IMR-90 (cell line): Measurements from ENCODE around the gene OTOGL. TPM values are rescaled to one million over a fixed set of nuclear protein-coding genes. Genes with fewer than 3 reads are reported as not detected.
A peak's percentile ranks its signal among the peaks of the same experiment; 100 is the strongest.

Experiments used
- ATAC-seq: fragments of 200-7000 bp; cut with Tn5 transposase; 2 replicates; pipeline ENCODE4 v1.9.1; 2020; ENCODE audit warnings: low read depth, mild to moderate bottlenecking, moderate library complexity
- BruUV-seq: library from RNA; stranded (reverse); fragments of 400-500 nt; replicated peaks from 2 replicates; lab custom pipeline; 2021; lab: Mats Ljungman, UMichigan
- CTCF ChIA-PET: fragments of 300-600 bp; formaldehyde crosslinking; extraction: SDS; loops from one replicate; lab custom pipeline; 2021; ENCODE audit warnings: antibody characterized with exemption; lab: Yijun Ruan, JAX
- POLR2A ChIA-PET: fragments of 300-600 bp; sonication (Branson Sonifier 250); formaldehyde crosslinking; loops from one replicate; lab custom pipeline; 2022; ENCODE audit warnings: antibody characterized with exemption; ENCODE audit not compliant: unreplicated experiment; lab: Charles Lee
- DNase-seq: peaks from one replicate; pipeline ENCODE4 v3.0.0; 2013
- H2AFZ ChIP-seq: replicated peaks from 2 replicates; pipeline ENCODE3; 2013; ENCODE audit warnings: low read length, mild to moderate bottlenecking; ENCODE audit not compliant: poor library complexity
- H2AK5ac ChIP-seq: 2 replicates; pipeline ENCODE4 v1.6.1; 2013; ENCODE audit warnings: low read depth, low read length, inconsistent platforms
- H2AK9ac ChIP-seq: replicated peaks from 2 replicates; pipeline ENCODE3; 2013; ENCODE audit warnings: mild to moderate bottlenecking, low read depth, low read length, moderate library complexity; ENCODE audit not compliant: poor library complexity
- H2BK120ac ChIP-seq: 2 replicates; pipeline ENCODE4 v1.6.1; 2013; ENCODE audit warnings: low read depth, low read length, inconsistent platforms
- H2BK15ac ChIP-seq: 3 replicates; pipeline ENCODE4 v1.6.1; 2013; ENCODE audit warnings: low read depth, low read length, inconsistent platforms
- H2BK20ac ChIP-seq: 2 replicates; pipeline ENCODE4 v1.6.1; 2013; ENCODE audit warnings: low read depth, mild to moderate bottlenecking, inconsistent platforms, low read length, moderate library complexity
- H2BK5ac ChIP-seq: 2 replicates; pipeline ENCODE4 v1.6.1; 2013; ENCODE audit warnings: mild to moderate bottlenecking, low read depth, low read length, inconsistent platforms; ENCODE audit not compliant: poor library complexity, severe bottlenecking
- H3K14ac ChIP-seq: replicated peaks from 2 replicates; pipeline ENCODE4 v1.6.1; 2013; ENCODE audit warnings: low read depth, low read length, inconsistent platforms
- H3K18ac ChIP-seq: 2 replicates; pipeline ENCODE4 v1.6.1; 2013; ENCODE audit warnings: low read depth, low read length, control low read depth
- H3K23ac ChIP-seq: 2 replicates; pipeline ENCODE4 v1.6.1; 2013; ENCODE audit warnings: low read depth, low read length, inconsistent platforms
- H3K27ac ChIP-seq: 2 replicates; pipeline ENCODE4 v1.5.1; 2013; ENCODE audit warnings: mild to moderate bottlenecking, control low read depth, low read length; ENCODE audit not compliant: insufficient read depth
- H3K27me3 ChIP-seq: 2 replicates; pipeline ENCODE4 v1.6.1; 2013; ENCODE audit warnings: low read length; ENCODE audit not compliant: control insufficient read depth, insufficient read depth
- H3K36me3 ChIP-seq: 2 replicates; pipeline ENCODE4 v1.6.1; 2013; ENCODE audit warnings: low read length, mixed read lengths; ENCODE audit not compliant: control insufficient read depth, insufficient read depth
- H3K4ac ChIP-seq: 2 replicates; pipeline ENCODE4 v1.6.1; 2013; ENCODE audit warnings: low read depth, low read length, inconsistent platforms
- H3K4me1 ChIP-seq: 2 replicates; pipeline ENCODE4 v1.6.1; 2013; ENCODE audit warnings: low read length, mixed read lengths; ENCODE audit not compliant: control insufficient read depth, insufficient read depth
- H3K4me2 ChIP-seq: 2 replicates; pipeline ENCODE4 v1.6.1; 2013; ENCODE audit warnings: low read depth, mild to moderate bottlenecking, control low read depth, low read length, moderate library complexity
- H3K4me3 ChIP-seq: 2 replicates; pipeline ENCODE4 v1.5.1; 2013; ENCODE audit warnings: low read depth, mild to moderate bottlenecking, control low read depth, low read length, moderate library complexity; ENCODE audit not compliant: insufficient read depth
- H3K56ac ChIP-seq: 2 replicates; pipeline ENCODE4 v1.6.1; 2013; ENCODE audit warnings: low read length, inconsistent platforms; ENCODE audit not compliant: insufficient read depth; ENCODE audit errors: extremely low read depth
- H3K79me1 ChIP-seq, 2 experiments: 2 replicates each; pipeline ENCODE4 v1.6.1; 2013; ENCODE audit warnings: low read length in 2 of 2, inconsistent platforms in 1 of 2, low read depth in 1 of 2
- H3K9ac ChIP-seq: 2 replicates; pipeline ENCODE4 v1.6.1; 2013; ENCODE audit warnings: low read depth, low read length, control low read depth
- H3K9me1 ChIP-seq: 2 replicates; pipeline ENCODE4 v1.6.1; 2013; ENCODE audit warnings: low read length, inconsistent platforms; ENCODE audit not compliant: insufficient read depth
- H3K9me3 ChIP-seq: 2 replicates; pipeline ENCODE4 v1.6.1; 2013; ENCODE audit warnings: low read length; ENCODE audit not compliant: control insufficient read depth, insufficient read depth
- H4K20me1 ChIP-seq: 2 replicates; pipeline ENCODE4 v1.6.1; 2013; ENCODE audit warnings: low read length, inconsistent platforms; ENCODE audit not compliant: insufficient read depth
- H4K5ac ChIP-seq: 2 replicates; pipeline ENCODE4 v1.6.1; 2013; ENCODE audit warnings: mild to moderate bottlenecking, low read depth, low read length, control low read depth
- H4K8ac ChIP-seq, 2 experiments: 2 replicates each; pipeline ENCODE4 v1.6.1; 2013; ENCODE audit warnings: low read depth in 2 of 2, low read length in 2 of 2, control low read depth in 1 of 2, inconsistent platforms in 1 of 2
- H4K91ac ChIP-seq: 2 replicates; pipeline ENCODE4 v1.6.1; 2013; ENCODE audit warnings: low read depth, low read length, inconsistent platforms; ENCODE audit not compliant: insufficient read depth
- BHLHE40 ChIP-seq: fragments of 150-350 bp; IDR thresholded peaks from 2 replicates; pipeline ENCODE4 v1.6.1; 2016; ENCODE audit warnings: mild to moderate bottlenecking, low read depth, low read length
- CEBPB ChIP-seq: IDR thresholded peaks from 2 replicates; pipeline ENCODE4 v1.6.1; 2012; ENCODE audit warnings: low read depth, low read length, improper control_type of control experiment
- FOS ChIP-seq: fragments of 150-350 bp; IDR thresholded peaks from 2 replicates; pipeline ENCODE4 v1.6.1; 2016; ENCODE audit warnings: low read depth, low read length
- MAZ ChIP-seq: IDR thresholded peaks from 2 replicates; pipeline ENCODE4 v1.6.1; 2012; ENCODE audit warnings: low read depth, mild to moderate bottlenecking, low read length, improper control_type of control experiment, moderate library complexity, borderline replicate concordance
- MXI1 ChIP-seq: IDR thresholded peaks from 2 replicates; pipeline ENCODE4 v1.6.1; 2012; ENCODE audit warnings: low read depth, mild to moderate bottlenecking, low read length, moderate library complexity, borderline replicate concordance
- POLR2A ChIP-seq: IDR thresholded peaks from 2 replicates; pipeline ENCODE4 v1.6.1; 2012; ENCODE audit warnings: mild to moderate bottlenecking, low read depth, low read length
- RAD21 ChIP-seq: IDR thresholded peaks from 2 replicates; pipeline ENCODE4 v1.6.1; 2012; ENCODE audit warnings: low read length, improper control_type of control experiment
- RCOR1 ChIP-seq: IDR thresholded peaks from 2 replicates; pipeline ENCODE4 v1.6.1; 2012; ENCODE audit warnings: mild to moderate bottlenecking, low read length, improper control_type of control experiment; ENCODE audit not compliant: insufficient replicate concordance
- RFX5 ChIP-seq: IDR thresholded peaks from 2 replicates; pipeline ENCODE4 v1.8.0; 2012; ENCODE audit warnings: low read depth, mild to moderate bottlenecking, low read length, moderate library complexity
- SMC3 ChIP-seq: fragments of 150-350 bp; IDR thresholded peaks from 2 replicates; pipeline ENCODE4 v1.6.1; 2016; ENCODE audit warnings: low read depth, mild to moderate bottlenecking, antibody characterized with exemption, low read length, moderate library complexity
- dilution Hi-C: fragments of 300-500 bp; cut with HindIII; formaldehyde crosslinking; loops from one replicate; pipeline ENCODE4 v1.14.3; 2018; ENCODE audit warnings: low sequenced_read_pairs; ENCODE audit not compliant: unreplicated experiment
- in situ Hi-C: fragments of 300-500 bp; cut with MboI; formaldehyde crosslinking; loops from 3 replicates; pipeline ENCODE4 v1.14.3; 2019; ENCODE audit warnings: low sequenced_read_pairs, inconsistent platforms, mixed read lengths
- intact Hi-C: fragments of 100-400 bp; cut with micrococcal nuclease; formaldehyde crosslinking; loops from 2 replicates; pipeline ENCODE4 v1.10.0; 2022
- polyA plus RNA-seq, 3 experiments: library from polyadenylated mRNA; depleted of rRNA; stranded (reverse); fragments of >200 nt; gene quantifications; 2 replicates each; pipeline ENCODE4 v1.2.3, GENCODE V29; 2012; ENCODE audit warnings: low replicate concordance in 1 of 3
- total RNA-seq: library from RNA; depleted of rRNA; stranded (reverse); fragments of >200 nt; gene quantifications from 2 replicates; pipeline ENCODE4 v1.2.3, GENCODE V29; 2012
- TF ChIP-seq, protein P1 (sequence below): fragments of 150-350 bp; IDR thresholded peaks from 2 replicates; pipeline ENCODE4 v1.6.1; 2017; ENCODE audit warnings: mild to moderate bottlenecking, antibody characterized with exemption, low read length, low read depth
- TF ChIP-seq, protein P2 (sequence below): fragments of 150-350 bp; IDR thresholded peaks from 2 replicates; pipeline ENCODE4 v1.6.1; 2016; ENCODE audit warnings: low read depth, mild to moderate bottlenecking, low read length, moderate library complexity, borderline replicate concordance
- TF ChIP-seq, protein P3 (sequence below): conservative IDR thresholded peaks from 2 replicates; pipeline ENCODE4 v1.5.1; 2012; ENCODE audit warnings: mild to moderate bottlenecking, low read depth, low read length, improper control_type of control experiment

Gene OTOGL
- total and polyA plus RNA-seq, 2 of the 4 experiments (the other 2 are of a cell fraction): 0.10 to 0.18 TPM

DNA sequence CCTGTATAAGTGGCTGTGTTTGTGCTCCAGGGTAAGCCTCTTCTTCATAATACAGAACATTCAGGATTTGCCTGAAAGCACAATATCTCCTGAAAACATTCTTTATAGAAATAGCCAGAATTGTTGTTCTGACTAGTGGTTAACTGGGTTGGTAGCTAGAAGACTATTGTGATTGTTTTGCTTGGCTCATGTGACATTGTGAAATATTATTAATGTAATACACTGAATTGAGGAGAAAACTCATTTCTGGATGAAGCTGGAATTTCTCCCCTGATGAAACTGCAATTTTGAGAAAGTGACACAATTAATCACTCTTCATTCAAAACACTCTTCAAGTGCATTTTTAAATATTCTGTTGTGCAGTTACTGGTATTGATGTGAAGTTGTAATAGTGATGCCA lies 172.4 kb downstream of the OTOGL start:
- Histone ChIP-seq H2AFZ (no peak overlapping the region), H3K4ac (no peak overlapping the region), H4K5ac (0 out of 2 replicates have a peak overlapping the region, but pooled peaks have one; percentile 30), H3K23ac (no peak overlapping the region), H4K20me1 (no peaks in the 10 kb centered on the region), H3K18ac (no peak overlapping the region), H3K9me3 (no peaks in the 10 kb centered on the region), H3K27ac (no peak overlapping the region), H3K9ac (no peak overlapping the region), H2AK9ac (no peak overlapping the region), H3K27me3 (no peaks in the 10 kb centered on the region), H3K14ac (no peak overlapping the region), H3K79me1 (no peaks in the 10 kb centered on the region), H4K91ac (no peak overlapping the region), H3K56ac (no peak overlapping the region), H2BK15ac (no peak overlapping the region), H3K9me1 (no peaks in the 10 kb centered on the region), H2BK5ac (no peak overlapping the region), H3K4me2 (no peak overlapping the region), H2AK5ac (no peak overlapping the region), H2BK120ac (no peak overlapping the region), H3K4me1 (peaks cover 4% of the 10 kb centered on the region), H2BK20ac (no peak overlapping the region), H4K8ac (no peak overlapping the region), H3K4me3 (no peak overlapping the region), H3K36me3 (no peaks in the 10 kb centered on the region)
- POLR2A ChIA-PET: no interaction called here
- DNase-seq (no peak), ATAC-seq (no peak)
- dilution Hi-C loops: no loop called here
- no peak for TF ChIP-seq MAZ
- no peak for TF ChIP-seq MXI1
- TF ChIP-seq CEBPB: no peak
- TF ChIP-seq, protein P1, sequence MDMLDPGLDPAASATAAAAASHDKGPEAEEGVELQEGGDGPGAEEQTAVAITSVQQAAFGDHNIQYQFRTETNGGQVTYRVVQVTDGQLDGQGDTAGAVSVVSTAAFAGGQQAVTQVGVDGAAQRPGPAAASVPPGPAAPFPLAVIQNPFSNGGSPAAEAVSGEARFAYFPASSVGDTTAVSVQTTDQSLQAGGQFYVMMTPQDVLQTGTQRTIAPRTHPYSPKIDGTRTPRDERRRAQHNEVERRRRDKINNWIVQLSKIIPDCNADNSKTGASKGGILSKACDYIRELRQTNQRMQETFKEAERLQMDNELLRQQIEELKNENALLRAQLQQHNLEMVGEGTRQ: no peak
- TF ChIP-seq RFX5: no peak
- no peak for TF ChIP-seq RAD21
- no peak for TF ChIP-seq POLR2A
- no peak for TF ChIP-seq BHLHE40
- no peak for TF ChIP-seq FOS
- no peak for TF ChIP-seq SMC3
- TF ChIP-seq RCOR1: no peak
- TF ChIP-seq, protein P2, sequence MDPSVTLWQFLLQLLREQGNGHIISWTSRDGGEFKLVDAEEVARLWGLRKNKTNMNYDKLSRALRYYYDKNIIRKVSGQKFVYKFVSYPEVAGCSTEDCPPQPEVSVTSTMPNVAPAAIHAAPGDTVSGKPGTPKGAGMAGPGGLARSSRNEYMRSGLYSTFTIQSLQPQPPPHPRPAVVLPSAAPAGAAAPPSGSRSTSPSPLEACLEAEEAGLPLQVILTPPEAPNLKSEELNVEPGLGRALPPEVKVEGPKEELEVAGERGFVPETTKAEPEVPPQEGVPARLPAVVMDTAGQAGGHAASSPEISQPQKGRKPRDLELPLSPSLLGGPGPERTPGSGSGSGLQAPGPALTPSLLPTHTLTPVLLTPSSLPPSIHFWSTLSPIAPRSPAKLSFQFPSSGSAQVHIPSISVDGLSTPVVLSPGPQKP: no peak
- TF ChIP-seq, protein P3, sequence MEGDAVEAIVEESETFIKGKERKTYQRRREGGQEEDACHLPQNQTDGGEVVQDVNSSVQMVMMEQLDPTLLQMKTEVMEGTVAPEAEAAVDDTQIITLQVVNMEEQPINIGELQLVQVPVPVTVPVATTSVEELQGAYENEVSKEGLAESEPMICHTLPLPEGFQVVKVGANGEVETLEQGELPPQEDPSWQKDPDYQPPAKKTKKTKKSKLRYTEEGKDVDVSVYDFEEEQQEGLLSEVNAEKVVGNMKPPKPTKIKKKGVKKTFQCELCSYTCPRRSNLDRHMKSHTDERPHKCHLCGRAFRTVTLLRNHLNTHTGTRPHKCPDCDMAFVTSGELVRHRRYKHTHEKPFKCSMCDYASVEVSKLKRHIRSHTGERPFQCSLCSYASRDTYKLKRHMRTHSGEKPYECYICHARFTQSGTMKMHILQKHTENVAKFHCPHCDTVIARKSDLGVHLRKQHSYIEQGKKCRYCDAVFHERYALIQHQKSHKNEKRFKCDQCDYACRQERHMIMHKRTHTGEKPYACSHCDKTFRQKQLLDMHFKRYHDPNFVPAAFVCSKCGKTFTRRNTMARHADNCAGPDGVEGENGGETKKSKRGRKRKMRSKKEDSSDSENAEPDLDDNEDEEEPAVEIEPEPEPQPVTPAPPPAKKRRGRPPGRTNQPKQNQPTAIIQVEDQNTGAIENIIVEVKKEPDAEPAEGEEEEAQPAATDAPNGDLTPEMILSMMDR: no peak
- intact Hi-C loops: loop anchor here (5.0 kb wide), 1 partner anchor 849 kb away; no protein-coding TSS in a partner anchor
- no TSS peak for BruUV-seq
- in situ Hi-C loops: no loop called here
- CTCF ChIA-PET: interaction anchor here (0.8 to 5.6 kb wide), 3 partner anchors 10 to 77 kb away, joined by 3 to 46 read pairs (median 4); no protein-coding TSS in a partner anchor
